Tibial artery (tissue), 4 donors: ENCODE measurements around the gene CDCP1.

Experiments used
- DNase-seq, 2 donors: peaks; one replicate each; pipeline ENCODE4 v3.0.0-alpha.2; 2019
- H3K27ac ChIP-seq, 2 donors: fragments of 200-600 bp; sonication (generic) in 1 of 2; 1 replicate in 1 of 2; 2 replicates in 1 of 2; pipeline ENCODE4 v1.5.1; 2018 to 2019; ENCODE audit warnings: mild to moderate bottlenecking in 1 of 2
- H3K27me3 ChIP-seq, 2 donors: fragments of 200-600 bp; sonication (generic) in 1 of 2; one replicate each; pipeline versions ENCODE4 v1.5.1 to v1.6.0; 2016 to 2019
- H3K36me3 ChIP-seq, 3 donors: fragments of 200-600 bp; sonication (generic) in 2 of 3; one replicate each; pipeline ENCODE4 v1.5.1; 2016 to 2019; ENCODE audit warnings: mild to moderate bottlenecking in 2 of 3
- H3K4me1 ChIP-seq, 4 donors: fragments of 200-600 bp; sonication (generic) in 2 of 4; 1 replicate in 3 of 4; 2 replicates in 1 of 4; pipeline ENCODE4 v1.5.1; 2016 to 2019
- H3K4me3 ChIP-seq, 2 donors: fragments of 200-600 bp; sonication (generic) in 1 of 2; 1 replicate in 1 of 2; 2 replicates in 1 of 2; pipeline ENCODE4 v1.5.1; 2018 to 2019; ENCODE audit warnings: mild to moderate bottlenecking in 2 of 2
- H3K9me3 ChIP-seq, 3 donors: fragments of 200-600 bp; sonication (generic) in 1 of 3; one replicate each; pipeline ENCODE4 v1.5.1; 2016 to 2019
- intact Hi-C: fragments of 100-400 bp; cut with DNase I; formaldehyde crosslinking; loops from one replicate; pipeline ENCODE4 v1.15.0; 2023; ENCODE audit warnings: low total_unique reads
- TF ChIP-seq, protein P1 (sequence below), 2 experiments: fragments of 200-600 bp in 1 of 2; fragments of 450-650 bp in 1 of 2; IDR thresholded peaks; one replicate each; pipeline ENCODE4 v1.5.1; 2017 to 2019; ENCODE audit warnings: antibody characterized with exemption in 2 of 2, mild to moderate bottlenecking in 1 of 2, moderate library complexity in 1 of 2

Gene CDCP1

DNA sequence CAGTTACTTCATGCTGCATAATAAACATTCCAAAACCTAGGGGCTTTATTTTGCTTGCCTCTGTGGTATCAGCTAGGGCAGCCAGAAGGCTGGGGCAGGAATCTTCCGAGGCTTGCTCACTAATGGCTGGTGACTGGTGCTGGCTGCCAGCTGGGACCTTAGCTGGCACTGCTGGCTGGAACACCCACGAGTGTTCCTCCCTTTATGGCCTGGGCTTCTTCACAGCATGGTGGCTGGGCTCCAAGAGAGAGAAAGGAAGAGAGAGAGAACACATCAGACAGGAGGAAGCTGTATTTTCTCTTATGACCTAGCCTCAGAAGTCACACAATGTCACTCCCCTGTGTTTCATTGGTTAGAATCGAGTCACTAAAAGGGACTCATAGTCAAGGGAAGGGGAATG is 23.9 kb upstream of the CDCP1 start:
- no peak for DNase-seq
- TF ChIP-seq, protein P1, sequence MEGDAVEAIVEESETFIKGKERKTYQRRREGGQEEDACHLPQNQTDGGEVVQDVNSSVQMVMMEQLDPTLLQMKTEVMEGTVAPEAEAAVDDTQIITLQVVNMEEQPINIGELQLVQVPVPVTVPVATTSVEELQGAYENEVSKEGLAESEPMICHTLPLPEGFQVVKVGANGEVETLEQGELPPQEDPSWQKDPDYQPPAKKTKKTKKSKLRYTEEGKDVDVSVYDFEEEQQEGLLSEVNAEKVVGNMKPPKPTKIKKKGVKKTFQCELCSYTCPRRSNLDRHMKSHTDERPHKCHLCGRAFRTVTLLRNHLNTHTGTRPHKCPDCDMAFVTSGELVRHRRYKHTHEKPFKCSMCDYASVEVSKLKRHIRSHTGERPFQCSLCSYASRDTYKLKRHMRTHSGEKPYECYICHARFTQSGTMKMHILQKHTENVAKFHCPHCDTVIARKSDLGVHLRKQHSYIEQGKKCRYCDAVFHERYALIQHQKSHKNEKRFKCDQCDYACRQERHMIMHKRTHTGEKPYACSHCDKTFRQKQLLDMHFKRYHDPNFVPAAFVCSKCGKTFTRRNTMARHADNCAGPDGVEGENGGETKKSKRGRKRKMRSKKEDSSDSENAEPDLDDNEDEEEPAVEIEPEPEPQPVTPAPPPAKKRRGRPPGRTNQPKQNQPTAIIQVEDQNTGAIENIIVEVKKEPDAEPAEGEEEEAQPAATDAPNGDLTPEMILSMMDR (IDR thresholded peaks at IDR 0.05) = no peak

DNA sequence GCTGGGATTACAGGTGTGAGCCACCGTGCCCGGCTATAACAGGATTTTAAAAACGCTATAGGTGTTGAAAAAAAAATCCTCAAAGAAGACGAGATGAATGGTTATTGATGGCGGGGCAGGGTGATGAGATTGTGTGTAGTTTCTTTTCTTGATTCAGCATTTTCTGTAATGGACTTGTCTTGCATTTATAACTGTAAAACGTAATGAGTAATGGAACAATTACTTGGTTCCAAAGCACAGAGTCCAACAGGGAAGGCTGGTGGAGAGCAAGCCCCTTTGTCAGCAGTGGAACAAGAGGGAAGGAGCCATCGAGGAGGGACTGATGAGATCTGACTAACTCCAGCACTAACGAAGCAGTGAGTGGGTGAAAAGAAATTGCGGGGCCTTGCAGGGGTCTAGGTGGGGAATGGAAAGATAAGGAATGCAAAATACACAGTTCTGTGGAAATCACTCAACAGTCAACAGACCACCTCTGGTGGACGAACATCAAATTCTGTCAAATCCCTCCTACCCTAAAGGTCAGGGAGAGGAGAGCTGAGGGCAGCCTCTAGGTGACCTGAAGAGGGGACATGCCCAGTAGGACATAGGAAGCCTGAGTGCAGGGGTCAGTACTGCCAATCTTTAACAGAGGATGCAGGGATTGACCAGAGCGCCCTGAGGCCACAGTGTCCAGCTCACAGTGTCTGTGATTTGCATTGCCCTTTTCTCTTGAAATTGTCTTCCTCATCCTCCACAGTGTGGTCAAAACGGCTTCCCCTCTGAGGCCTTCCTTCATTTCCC is 23.1 kb upstream of the CDCP1 start:
- Histone ChIP-seq H3K4me1 (peaks cover 0 to 28% (median 5%) of the 10 kb centered on the region in 4 donors), H3K27ac (no peak overlapping the region), H3K9me3 (no peaks in the 10 kb centered on the region), H3K27me3 (no peaks in the 10 kb centered on the region), H3K4me3 (no peak overlapping the region), H3K36me3 (no peaks in the 10 kb centered on the region)
- no peak for DNase-seq
- TF ChIP-seq, protein P1 (IDR thresholded peaks at IDR 0.05) = no peak
- intact Hi-C loops = no loop called here

More for the DNA sequence above, 23.9 kb upstream of the CDCP1 start:
- H3K27ac ChIP-seq = no peak overlapping the region
- peaks cover 0 to 28% (median 5%) of the 10 kb centered on the region in 4 donors for H3K4me1 ChIP-seq
- no peaks in the 10 kb centered on the region for H3K9me3 ChIP-seq
- H3K36me3 ChIP-seq = no peaks in the 10 kb centered on the region
- H3K4me3 ChIP-seq = no peak overlapping the region
- intact Hi-C loops = no loop called here
- no peaks in the 10 kb centered on the region for H3K27me3 ChIP-seq

DNA sequence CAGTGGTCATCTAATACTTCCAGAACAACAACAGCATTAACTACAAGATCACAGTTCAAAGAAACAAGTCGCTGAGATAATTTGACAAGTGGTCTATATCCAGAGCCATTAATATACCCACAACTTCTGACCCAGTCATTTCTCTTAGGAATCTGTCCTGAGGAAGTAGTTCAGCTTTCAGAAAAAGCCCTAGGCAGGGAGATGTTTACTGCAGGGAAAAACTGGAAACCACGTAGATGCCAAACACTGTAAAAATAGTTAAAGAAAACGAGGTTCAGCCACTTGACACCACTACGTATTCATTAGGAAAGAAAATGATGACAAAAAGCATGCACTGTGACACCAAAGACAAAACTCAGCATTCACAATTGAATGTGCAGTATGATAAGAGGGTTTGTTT is 22.3 kb upstream of the CDCP1 start:
- no peaks in the 10 kb centered on the region for H3K36me3 ChIP-seq
- H3K27ac ChIP-seq = no peak overlapping the region
- TF ChIP-seq, protein P1 (IDR thresholded peaks at IDR 0.05) = no peak
- intact Hi-C loops = no loop called here
- H3K4me3 ChIP-seq = no peak overlapping the region
- no peaks in the 10 kb centered on the region for H3K9me3 ChIP-seq
- H3K4me1 ChIP-seq = peaks cover 0 to 28% (median 5%) of the 10 kb centered on the region in 4 donors
- H3K27me3 ChIP-seq = no peaks in the 10 kb centered on the region
- no peak for DNase-seq

DNA sequence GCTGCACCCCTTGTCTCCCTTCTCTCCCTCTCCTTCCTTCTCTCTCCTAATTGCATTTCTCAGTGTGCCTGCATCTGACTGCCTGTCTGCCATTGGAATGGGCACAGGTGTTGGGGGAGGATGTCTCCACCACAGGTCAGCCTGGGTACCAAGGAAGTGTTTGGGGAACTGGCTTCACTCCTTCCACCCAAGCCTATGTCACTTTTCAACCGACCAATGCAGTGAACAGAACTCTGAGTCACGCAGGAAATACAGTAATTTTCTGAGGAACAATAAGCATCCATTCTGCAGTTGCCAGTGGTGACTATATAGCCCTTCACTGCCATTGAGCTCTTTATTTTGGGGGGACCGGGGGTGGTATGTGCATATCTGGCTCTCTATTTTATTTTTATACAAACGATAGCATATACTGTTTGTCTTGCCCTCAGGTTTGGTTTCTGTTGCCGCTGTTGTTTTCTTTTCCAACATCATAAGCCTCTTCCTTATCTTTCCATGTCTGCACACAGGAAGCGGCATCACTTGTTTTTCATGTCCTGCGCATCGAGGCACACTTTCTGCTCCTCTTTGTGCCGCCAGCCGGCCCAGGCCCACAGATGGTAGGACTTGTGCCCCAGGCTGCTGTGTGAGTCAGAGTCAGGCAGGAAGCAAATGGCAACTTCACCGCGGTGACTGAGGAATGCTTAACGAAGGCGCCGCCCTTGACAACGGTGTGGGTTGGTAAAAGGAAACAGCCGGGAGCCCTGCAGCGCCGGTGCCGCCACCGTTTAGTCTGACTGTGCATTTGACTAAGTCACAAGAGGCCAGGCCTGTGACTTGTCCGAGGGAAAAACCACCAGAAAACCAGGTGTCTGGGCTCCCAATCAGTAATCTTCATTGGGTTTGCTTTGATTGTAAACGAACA is 21.1 kb upstream of the CDCP1 start:
- no peak overlapping the region for H3K4me3 ChIP-seq
- H3K9me3 ChIP-seq = no peaks in the 10 kb centered on the region
- TF ChIP-seq, protein P1 (IDR thresholded peaks at IDR 0.05) = no peak
- H3K4me1 ChIP-seq = peaks cover 0 to 28% (median 5%) of the 10 kb centered on the region in 4 donors
- intact Hi-C loops = no loop called here
- DNase-seq = peak; percentile 81 to 85
- H3K27me3 ChIP-seq = no peaks in the 10 kb centered on the region
- peak overlapping the region in 1 of 2 donors; percentile 29 for H3K27ac ChIP-seq
- H3K36me3 ChIP-seq = no peaks in the 10 kb centered on the region

DNA sequence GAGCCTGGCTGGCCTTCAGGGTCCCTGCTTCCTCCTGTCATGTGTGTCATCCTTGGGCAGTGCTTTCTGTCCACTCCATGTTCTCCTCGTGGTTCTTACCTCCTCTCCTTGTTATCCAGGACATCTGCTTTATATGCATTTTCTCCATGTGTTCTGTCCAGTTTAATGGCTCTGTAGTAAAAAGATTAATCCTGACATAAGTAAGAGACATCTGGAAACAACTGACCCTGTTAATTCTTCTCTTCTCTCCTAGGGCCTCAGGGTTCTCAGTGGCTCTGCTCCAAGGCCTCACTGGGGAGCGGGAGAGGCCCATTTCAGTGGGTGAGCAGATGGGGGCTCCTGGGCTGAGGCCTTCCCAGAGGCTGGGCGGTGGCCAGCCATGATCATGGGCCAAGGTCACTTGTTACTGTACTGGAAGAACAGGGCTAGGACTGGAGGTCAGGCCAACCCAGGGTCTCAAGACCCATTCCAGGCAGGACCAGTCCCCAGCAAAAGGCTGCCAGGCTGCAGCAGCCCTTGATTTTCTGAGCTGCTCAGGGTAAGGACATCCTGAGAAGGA is 20.2 kb upstream of the CDCP1 start:
- peak in 1 of 2 donors; percentile 29 for DNase-seq
- Histone ChIP-seq H3K27me3 (no peaks in the 10 kb centered on the region), H3K36me3 (no peaks in the 10 kb centered on the region), H3K27ac (peak overlapping the region in 1 of 2 donors; percentile 29), H3K4me3 (no peak overlapping the region), H3K9me3 (no peaks in the 10 kb centered on the region), H3K4me1 (peaks cover 0 to 28% (median 5%) of the 10 kb centered on the region in 4 donors)
- intact Hi-C loops = no loop called here
- TF ChIP-seq, protein P1 (IDR thresholded peaks at IDR 0.05) = no peak
